Prostate gland (tissue), 2 donors: ENCODE results near the gene NTM.

Experiments
- CTCF ChIP-seq, 4 experiments: fragments of 200-600 bp in 2 of 4; fragments of 450-650 bp in 2 of 4; sonication (generic) in 2 of 4; IDR thresholded peaks; 1 replicate in 3 of 4; 2 replicates in 1 of 4; pipeline ENCODE4 v1.5.1; 2016 to 2019; ENCODE audit warnings: antibody characterized with exemption in 4 of 4, mild to moderate bottlenecking in 2 of 4, moderate library complexity in 2 of 4
- POLR2A ChIP-seq: fragments of 450-650 bp; IDR thresholded peaks from one replicate; pipeline ENCODE4 v1.6.1; 2016; ENCODE audit warnings: antibody characterized with exemption, mild to moderate bottlenecking
- POLR2AphosphoS5 ChIP-seq: sonication (generic); formaldehyde crosslinking; IDR thresholded peaks from one replicate; pipeline ENCODE4 v1.6.1; 2017; ENCODE audit warnings: antibody characterized with exemption

- TF ChIP-seq CTCF (IDR thresholded peaks at IDR 0.05) (no peak), POLR2A (no peak), POLR2AphosphoS5 (no peak)
Observed at GRCh38 chr11:131693756-131694155, 323.3 kb downstream of the NTM start.
